ENCODE results near the gene ZP4.
"Not testable (repeated sequence)": the region's sequence is repeated elsewhere in the genome, so short reads cannot be mapped to it uniquely, and the experiment has no call there.

Gene ZP4

GRCh38 chr1:237875291-237875690 is 15.4 kb downstream of the ZP4 start:
- DNase-seq, result no peak

DNA sequence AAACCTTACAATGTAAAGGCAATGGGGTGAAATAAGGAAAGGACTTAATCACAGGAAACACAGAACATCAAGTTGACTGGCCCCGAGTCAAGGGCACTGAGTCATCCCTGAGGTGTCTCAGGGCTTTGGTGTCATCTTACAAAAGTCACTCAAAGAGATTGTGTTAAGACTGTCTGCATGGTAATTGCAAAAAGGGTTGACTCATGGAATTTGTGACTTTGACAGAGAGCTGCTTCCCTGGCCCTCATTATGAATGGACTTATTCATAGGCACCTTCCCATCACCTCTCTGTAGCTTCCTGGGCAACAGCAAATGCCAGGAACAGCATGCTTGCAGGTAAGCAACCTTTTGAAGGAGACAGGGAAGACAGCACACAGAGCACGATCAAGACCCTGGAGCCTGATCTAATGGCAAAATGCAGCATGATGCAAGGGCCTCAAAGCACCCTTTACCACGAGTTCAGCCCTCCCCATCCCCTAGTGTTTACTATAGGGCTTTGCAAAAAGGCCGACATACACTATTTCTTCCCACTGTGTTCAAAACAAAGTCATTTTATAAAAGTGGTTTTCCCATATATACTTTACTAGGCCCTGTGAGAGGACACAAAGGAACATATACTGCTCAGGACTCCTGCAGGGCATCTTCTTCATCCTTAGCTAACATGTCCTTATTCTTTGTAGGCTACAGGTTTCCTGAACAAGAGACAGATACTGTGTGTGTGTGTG is 17.1 kb downstream of the ZP4 start:
- no peak for DNase-seq

DNA sequence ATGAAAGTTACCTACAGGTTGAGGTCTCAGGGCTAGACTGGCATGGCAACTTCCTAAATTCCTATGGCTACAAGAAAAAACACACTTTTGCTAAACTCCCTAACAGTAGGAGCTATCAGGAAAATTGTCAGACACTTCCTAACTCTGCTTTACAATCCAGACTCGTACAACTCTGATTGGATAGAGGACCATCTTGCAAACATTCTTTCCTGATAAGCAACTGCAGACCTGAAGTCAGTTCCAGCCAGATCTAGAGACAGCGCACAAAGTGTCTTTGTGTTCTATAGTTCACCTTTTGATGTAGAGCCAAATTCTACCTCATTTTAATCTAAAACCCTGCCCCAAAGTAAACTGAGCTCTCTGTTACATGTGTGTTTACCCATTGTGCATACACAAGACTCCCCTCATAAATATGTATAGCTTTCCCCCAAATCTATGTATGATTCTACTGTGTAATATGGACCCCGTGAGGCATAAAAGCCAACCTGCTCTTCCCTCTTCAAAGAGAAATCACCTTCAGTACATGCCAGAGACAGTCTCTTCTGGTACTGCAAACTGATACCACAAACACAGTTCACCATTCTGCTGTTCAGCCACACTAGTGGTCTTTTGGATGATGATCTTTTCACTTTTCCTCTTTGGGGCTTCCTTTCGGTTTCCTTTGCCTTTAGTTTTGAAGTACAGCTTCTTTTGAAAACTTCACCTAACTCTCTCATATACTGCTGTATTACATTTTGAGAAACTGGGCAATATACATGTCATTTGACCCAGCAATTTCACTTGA is 21.7 kb downstream of the ZP4 start:
- no peak for DNase-seq

- DNase-seq, result no peak
Measured at GRCh38 chr1:237867380-237867888, 23.3 kb downstream of the ZP4 start.

- DNase-seq, result peak; percentile 70
Measured at GRCh38 chr1:237864338-237865244, 26.1 kb downstream of the ZP4 start.

- DNase-seq, result no peak
Measured at GRCh38 chr1:237863234-237863633, 27.5 kb downstream of the ZP4 start.

- DNase-seq, result peak; percentile 15
Measured at GRCh38 chr1:237861944-237862343, 28.8 kb downstream of the ZP4 start.

GRCh38 chr1:237858992-237859391 is 31.7 kb downstream of the ZP4 start:
- DNase-seq, result no peak

GRCh38 chr1:237857455-237857854 is 33.3 kb downstream of the ZP4 start:
- DNase-seq, result no peak

DNA sequence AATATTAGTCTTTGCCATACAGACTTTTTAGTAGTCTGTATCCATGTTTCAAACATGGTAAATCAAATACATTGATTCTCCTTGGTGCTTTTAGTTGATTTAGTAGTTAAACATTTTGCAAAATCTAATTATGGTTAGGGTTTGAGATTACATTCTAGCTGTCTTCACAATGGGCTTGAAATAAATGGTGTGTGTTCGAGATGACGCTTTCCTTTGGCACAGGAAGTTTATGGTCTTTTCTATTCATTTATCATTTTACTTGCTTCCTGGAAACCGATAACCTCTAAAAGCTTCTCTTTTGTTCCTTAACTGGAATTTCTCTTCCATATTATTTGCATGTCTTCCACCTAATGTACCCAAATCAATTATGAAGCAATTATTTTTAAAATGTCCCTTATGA is 38.4 kb downstream of the ZP4 start:
- no peak for DNase-seq

DNA sequence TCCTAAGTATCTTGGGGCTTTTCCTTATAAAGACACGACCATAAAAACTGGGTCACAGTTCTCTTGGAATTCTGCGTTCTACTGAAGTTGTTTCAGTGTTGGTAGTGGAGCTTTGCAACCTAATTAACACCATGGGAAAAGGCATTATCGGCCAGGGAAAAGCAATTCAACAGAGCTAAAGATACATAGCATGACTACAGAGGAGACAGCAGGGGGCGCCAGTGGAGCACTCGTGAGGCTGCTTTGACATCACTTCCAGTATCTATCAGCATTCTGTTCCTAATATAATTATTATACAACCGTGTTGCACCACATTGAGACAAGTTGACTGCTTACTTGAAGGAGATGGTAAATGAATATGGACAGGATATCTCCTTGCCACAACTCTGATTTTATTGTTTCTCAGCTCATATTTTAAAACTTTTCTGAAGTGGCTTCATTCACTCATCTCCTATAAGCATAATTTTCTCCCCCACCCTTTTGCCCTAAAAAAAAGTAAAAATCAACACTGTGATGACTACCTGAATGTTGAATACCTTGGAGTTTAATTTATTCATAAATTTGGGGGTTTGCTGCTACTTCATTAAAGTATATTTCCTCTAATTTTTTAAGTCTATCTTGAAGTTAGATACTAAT is 39.4 kb downstream of the ZP4 start:
- DNase-seq, result peak; percentile 63

GRCh38 chr1:237843516-237843915 is 47.2 kb downstream of the ZP4 start:
- not testable (repeated sequence) for DNase-seq

- no peak for DNase-seq
Measured at GRCh38 chr1:237841485-237841884, 49.2 kb downstream of the ZP4 start.

DNA sequence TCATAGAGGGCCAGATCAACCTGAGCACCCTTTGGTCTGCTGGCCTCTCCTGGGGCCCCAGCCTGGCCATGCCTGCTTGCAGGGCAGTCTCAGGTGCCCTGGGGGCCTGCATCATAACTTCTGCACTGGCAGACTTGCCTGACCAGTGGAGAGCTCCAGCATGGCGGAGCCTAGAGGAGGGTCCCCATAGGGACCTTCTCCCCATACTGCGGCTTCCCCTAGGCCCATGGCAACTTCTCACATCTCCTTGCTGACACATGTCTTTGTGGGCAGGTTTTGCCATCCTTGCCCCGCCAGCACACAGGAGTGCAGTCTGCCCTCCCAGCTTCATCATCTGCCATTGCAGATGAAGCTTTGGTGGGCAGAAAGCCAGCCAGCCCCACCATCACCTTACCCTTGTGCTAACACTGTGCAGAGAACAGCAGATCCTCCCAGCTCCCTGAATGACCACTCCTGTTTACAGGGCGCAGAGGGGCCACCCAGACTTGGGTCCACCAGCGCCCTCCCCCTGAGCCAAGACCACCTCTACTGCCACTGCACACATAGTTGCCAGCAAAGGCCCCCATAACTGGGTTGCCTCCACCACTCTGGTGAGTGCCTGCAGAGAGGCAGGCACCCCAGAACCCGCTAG is 51.7 kb downstream of the ZP4 start:
- no peak for DNase-seq

DNA sequence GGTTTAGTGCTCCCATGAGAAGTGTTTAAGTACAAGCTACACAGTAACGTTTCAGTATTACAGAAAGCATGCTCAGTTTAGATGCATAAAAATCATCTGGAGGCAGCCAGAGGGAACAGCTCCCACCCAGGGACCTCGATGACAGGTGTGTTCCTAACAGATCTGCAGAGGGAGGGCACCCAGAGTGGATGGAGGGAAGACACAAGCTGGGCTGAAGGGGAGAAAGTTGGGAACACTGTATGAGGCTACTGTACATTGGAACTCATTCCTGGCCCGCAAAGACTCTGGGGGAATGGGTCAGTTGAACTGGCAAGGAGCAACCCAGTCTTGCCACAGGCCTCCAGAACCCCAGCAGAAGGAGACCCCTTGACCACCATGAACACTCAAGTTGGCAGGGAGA is 52.4 kb downstream of the ZP4 start:
- DNase-seq, result no peak

- no peak for DNase-seq
Measured at GRCh38 chr1:237834461-237834860, 56.3 kb downstream of the ZP4 start.

DNA sequence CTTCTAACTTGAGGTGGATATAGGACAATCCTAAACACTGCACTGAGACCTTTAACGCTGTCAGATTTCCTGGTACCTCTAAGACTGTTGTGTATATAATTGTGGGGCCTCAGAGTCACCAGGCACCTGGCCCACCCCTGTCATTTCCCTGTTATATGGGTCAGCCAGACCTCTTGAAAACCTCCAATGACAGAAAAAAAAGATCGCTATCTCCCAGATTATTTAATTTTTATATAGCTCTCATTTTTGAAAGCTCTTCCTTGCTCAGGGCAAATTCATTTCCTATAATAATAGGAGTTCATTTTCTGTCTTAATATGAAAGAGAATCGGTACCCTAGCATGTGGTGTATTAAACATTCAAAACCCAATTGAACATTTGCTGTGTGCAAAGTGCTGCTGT is 56.7 kb downstream of the ZP4 start:
- DNase-seq, result no peak

GRCh38 chr1:237832858-237833257 is 57.9 kb downstream of the ZP4 start:
- DNase-seq, result no peak

Data from RPMI8226 (cell line).